NCI-H187 treated with DMSO at 0.1 percent for 48 hours (cell line): ENCODE measurements around the gene MMP24OS.

Source experiments
- DNase-seq: peaks from one replicate; lab custom pipeline; 2025; lab: John Stamatoyannopoulos, UW

Gene MMP24OS

DNA sequence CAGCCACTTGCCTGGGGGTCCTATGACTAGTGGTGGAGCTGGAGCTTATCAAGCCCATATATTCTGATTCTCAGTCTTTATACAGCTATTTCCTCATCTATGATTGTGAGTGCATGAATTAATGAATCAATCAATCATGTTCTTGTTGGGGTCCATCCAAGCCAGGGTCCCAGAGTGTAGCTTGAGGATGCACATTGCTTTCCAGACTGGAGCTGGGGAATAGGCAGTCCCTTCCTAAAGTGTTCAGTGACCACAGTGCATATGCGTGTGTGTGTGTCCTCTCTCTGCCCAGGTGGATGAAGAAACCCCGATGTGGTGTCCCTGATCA lies 26.3 kb downstream of the MMP24OS start:
- DNase-seq: no peak

DNA sequence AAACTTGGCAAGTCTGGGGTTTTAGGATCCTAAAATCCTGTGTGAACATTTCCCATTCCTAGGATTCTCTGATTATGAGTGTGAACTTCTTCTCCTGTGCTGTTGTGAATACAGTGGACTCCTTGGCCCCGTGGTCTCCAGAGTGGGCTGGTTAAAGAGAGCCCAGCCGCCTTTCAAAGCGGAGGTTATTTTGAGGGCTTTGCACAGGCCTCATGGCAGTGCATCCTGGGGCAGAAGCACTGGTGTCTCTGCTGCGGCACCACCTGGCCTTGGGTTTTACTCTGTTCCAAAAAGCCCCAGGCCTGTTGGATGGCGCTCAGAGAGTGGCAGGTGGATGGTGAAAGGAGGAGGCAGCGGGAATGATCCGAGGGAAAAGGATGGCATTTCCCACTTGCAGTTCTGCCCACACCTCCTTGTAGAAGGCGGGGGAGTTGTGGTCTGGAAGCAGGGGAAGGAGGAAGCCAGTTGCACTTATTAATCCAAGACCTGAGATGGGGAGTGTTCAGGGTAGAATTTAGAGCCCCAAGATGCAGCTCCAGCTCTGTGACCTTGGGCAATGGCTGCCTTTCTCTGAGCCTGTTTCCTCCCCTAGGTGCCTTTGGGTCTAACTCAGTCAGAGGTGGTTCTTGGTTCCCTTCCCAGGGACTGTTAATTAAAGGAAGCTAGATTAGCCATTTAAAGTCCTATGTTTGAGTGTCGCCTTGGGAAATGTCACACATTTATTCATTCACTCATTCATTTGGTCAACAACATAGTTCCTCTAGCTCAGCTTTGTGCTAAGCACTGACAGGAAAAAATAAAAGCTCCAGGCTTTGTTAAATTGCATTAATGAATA lies 29.1 kb downstream of the MMP24OS start:
- DNase-seq: no peak

DNA sequence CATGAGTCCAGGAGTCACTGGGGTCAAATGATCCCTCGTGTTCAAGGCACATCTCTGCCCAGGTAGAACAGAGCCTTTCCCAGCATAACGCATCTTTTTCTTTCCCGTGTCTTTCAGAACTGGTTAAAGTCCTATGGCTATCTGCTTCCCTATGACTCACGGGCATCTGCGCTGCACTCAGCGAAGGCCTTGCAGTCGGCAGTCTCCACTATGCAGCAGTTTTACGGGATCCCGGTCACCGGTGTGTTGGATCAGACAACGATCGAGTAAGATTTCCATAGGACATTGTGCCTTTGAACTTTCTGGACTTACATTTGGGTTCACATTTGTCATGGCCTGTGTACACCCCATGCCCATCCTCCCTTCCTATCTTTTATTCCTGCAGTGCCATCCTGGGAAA lies 31.2 kb downstream of the MMP24OS start:
- DNase-seq: no peak

DNA sequence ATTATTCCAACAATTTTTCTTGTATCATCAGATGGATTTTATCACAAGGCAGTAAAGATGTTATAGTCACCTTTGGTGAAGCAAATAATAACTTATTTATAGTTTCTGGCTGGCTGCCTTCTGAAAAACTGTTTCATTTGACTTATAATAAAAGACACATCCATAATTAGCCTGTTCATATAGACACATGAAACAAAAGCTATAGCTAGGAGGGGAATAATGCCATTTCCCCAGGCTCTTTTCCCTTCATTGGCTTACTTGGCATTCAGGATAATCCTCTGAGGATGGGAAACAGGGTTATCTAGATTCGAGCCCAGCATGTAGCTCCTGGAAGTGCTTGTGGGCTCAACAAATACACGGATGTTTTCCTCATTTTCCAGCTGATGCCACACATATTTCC lies 33.9 kb downstream of the MMP24OS start:
- no peak for DNase-seq

DNA sequence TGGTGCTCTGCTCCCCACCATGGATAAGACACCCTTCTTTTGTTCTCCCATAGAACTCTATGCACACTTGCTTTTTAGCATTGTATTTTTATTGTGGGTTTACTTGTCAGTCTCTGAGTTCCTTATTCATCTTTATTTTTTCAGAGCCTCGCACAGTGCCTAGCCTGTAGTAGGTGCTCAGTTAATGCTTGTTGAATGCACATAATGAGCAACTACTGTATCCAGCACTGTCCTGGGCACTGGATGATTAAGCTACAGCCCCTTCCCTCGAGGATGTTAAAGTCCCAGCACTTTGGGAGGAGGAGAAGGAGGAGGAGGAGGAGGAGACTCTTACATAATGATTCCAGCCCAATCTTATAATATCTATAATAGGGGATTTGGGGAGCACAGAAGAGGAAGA lies 34.6 kb downstream of the MMP24OS start:
- DNase-seq: no peak

DNA sequence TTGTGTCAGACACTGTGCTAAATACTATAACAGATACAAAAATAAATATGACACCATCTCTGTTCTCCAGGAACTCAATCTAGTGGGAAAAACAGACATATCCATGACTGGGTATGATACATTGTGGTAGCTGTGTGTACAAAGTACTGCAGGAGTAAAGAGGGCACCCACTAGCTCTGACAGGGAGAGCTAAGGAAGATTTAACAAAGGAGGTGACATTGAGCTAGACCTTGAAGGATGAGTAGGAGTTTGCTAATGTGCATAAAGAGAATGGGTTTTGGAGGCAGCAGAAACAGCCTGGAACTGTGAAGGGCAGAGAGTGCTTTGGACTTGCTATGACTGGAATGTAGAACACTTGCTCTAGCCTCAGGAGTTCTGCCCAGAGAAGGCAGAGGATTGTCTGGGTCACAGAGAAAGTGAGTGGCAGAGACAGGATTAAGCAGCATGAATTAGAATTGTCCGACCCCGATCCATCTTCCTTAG lies 37.1 kb downstream of the MMP24OS start:
- DNase-seq: no peak

DNA sequence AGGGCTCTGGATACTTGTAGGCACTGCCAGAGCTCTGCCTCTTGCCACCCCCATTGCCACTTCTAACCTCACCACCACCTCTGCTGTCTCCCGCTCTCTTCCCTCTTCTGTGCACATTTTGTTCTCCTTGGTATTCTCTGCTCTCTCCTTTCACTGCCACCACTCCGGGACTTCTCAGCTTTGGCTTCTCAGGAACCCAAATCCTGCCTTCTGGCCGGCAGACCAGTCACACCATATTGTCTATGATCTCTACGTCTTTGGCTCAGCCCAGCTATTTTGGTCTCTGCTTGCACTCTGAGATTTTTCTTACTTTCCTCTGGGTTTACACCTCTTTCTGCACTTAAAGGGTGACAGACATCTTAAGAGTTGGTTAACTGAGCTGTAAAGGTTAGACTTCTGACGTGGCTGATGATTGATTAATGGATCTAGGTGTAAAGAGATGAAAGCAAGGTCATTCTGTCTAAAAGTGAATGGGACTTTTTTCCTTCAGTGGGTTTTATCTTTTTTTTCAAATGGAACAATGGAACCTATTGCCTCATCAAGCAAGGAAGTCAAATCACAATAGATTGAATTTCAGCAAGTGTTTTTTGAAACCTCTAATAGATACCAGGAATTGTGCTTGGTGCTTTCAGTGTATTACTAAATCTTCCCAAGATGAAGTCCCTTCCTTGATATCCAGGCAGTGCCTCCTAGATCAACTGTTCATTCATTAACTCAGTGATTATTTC lies 37.7 kb downstream of the MMP24OS start:
- DNase-seq: no peak

DNA sequence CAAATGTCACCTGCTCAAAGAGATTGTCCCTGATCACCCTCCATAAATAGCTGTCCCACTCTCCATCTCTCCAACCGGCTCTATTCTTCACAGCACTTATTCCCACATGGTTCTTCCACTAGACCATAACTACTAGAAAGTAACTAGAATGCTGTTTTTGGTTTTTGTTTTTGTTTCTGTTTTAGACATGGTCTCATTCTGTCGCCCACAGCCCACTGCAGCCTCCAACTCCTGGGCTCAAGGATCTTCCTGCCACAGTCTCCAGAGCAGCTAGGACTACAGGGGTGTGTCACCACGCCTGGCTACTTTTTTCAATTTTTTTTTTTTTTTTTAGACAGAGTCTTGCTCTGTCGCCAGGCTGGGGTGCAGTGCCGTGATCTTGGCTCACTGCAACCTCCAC lies 39.2 kb downstream of the MMP24OS start:
- no peak for DNase-seq

DNA sequence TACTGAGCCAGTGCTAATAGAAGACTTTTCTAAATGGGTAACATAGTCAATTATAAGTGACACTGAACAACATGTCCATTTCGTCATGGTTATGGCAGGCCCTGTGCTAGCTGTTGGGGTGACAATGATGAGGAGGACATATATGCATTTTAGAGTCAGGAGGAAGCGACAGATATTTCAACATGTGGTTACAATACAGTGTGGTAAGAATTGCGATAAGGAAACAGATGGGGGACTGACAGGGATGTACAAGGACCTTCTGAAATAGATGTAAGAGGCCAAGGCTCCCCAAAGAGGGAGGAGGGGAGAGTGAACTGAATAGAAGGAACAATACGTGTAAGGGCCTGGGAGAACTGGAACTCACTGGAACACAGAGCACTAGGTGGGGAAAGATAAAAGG lies 39.8 kb downstream of the MMP24OS start:
- DNase-seq: no peak

DNA sequence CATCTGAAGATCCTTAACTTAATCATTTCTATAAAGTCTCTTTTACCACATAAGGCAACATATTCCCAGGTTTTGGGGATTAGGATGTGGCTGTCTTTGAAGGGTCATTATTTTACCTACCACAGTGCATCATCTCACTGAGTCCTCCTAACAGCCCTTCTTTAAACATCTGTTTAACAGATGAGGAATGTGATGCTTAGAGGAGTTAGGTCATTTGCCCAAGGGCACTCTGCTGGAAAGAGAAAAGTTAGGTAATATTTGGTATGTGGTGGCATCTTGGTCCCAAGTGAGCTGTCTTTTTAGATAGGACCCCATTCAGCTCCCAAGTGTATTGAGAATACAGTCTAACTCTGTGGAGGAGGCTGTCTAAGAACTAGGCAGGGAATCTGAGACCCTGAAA lies 40.4 kb downstream of the MMP24OS start:
- DNase-seq: no peak

DNA sequence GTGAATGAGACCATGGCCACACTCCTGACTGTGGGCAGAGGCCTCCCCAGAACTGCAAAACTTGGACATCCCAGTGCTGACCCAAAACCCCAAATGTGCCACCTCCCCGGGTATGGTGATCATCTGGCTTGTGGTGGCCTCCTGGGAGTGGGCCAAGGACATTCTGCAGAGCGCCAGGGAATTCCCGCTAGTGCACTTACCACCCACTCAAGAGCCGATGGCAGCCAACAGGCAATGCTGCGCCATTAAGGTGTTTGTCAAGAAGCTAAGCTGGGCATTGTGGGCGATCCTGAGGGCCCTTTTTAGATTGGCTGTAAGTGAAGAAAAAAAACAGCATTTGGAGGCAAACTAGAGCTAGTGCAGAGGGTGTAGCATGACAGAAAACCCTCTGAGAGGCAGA lies 42.0 kb downstream of the MMP24OS start:
- DNase-seq: peak; percentile 37

DNA sequence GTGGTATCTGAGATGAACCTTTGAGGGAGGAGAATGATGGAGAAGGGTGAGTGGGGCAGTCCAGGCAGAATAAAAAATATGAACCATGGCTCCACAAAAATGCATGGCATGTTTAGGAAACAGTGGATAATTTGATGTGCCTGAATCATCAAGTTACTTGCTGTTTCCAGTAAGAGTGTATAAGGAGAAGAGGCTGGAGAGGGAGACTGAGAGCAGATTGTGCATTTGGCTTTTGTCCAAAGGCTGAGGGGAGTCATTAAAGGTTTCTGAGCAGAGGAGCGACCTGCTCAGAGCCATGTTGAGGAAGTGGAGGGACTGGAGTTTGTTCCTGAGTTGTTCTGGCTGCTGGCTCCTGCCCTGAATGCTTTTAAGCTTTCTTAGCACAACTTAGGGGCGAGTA lies 45.3 kb downstream of the MMP24OS start:
- DNase-seq: no peak

DNA sequence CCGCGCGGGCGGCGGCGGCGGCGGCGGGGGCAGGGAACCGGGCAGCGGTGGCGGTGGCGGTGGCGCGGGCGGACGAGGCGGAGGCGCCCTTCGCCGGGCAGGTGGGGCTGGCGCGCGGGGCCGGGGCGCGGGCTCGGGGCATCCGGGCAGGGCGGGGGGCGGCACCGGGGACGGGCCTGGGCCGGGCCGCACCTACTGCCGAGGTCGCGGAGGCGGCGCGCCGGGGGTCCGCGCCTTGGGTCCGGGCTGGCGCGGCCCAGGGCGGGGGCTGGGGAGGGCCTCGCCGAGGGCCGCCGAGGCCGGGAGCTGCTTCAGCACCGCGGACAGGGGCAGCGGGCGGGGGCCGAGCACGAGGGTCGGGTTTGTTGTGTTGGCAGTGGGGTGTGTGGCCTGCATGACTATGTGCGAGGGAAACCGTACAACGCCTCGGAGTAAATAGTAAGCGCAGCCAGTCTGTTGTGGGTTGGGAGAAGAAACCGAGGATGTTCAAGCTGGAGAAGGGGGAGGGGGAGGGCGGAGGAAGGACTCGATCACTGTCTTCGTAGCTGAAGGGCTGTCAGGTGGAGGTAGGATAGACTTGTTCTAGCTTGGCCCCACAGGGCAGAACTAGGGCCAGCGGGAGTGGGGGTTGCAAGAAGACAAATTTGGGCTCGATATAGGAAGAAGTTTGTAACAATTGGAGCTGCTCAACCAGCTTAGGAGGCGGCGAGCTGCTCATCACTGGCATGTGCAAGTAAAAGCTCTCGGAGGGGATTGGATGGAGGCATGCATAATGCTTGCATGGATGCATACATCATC lies 50.8 kb downstream of the MMP24OS start:
- DNase-seq: no peak
